ENCODE data around the gene SYT17.

Gene SYT17

DNA sequence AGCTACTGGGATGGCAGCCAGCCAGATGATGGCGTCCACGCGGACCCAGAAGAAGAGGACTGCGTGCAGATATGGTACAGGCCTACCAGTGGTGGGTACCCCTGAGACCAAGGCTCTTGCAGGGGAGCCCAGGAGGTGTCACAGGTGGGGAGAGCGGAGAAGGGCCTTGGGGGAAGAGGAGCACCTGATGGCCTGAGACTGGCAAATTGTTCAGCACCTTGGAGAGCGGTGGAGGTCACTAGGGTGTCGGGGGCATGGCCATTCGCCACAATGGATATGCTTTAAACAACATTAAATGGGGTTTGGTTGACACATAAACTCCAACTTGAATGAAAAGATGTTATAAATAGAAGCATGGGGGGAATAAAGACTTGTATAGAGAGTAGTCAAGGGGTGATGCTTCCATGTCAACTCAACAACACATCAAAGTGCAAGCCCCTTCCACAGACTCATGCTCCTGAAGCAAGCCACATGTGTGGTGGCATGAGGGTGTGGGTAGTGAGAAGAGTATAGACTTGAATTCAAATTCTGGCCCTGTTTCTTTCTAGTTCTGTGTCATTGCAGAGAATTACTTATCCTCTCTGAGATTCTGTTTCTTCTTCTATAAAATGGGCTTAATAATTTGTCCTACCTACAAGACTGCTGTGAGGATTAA is 139.7 kb downstream of the SYT17 start:
- DNase-seq: no peak

DNA sequence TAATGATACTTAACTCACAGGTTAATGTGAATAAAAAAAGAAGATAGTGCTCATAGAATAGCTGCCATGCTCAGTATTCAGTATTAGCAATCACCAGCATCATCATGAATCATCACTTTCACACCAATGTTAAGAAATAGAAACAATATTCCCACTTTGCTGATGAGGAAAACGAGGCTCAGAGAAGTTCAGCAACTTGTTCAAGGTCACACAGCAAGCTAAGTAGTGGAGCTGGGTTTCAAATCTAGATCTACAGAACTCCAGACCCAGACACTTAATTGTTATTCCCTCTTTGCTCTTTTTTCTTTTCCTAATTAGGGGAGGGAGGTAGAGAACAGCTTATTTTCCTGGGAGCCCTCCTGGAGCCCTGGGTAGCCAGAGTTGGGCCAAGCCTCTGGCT is 140.4 kb downstream of the SYT17 start:
- no peak for DNase-seq

DNA sequence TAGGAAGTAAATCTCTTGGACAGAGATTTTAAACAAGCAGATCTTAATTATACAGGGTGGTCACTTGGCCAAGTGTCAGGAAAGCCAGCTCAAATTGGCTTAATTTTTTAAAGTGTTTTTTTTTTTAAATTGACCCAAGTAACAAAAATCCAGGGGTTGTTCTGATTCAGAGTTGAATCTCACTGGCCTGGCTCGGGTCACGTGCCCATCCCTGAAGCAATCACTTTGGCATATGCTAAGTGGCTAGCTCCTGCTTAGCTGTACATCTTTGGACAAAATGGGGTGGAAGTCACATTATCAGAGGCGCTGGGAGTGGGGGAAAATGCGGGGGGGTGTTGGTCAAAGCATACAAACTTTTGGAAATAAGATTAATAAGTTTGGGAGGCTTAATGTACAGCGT is 141.1 kb downstream of the SYT17 start:
- DNase-seq: no peak

DNA sequence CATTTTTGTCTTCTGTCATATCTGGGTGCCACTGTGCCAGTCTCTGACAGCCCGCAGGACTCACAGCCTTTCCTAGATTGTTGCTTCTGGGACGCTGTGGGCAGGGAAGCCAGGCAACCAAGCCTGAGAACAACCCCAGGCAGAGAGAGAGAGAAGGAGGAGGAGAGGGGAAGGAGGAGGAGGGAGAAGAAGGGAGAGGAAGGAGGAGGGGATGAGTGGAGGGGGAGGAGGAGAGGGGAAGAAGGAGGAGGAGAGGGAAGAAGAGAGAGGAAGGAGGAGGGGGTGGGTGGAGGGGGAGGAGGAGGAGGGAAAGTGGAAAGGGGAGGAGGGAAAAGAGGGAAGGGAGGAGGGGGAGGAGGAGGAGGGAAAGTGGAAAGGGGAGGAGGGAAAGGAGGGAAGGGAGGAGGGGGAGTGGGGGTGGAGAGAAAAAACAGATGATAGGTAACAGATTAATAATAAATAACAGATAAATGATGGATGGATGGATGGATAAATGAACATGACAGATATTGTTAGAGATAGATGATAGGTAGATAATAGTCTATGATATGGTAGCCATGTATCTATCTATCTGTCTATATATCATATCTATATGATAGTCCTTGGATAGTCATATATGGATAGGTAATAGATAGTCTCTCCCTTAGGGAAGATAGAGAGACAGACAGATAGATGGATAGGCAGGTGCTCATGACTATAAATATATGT is 146.8 kb downstream of the SYT17 start:
- no peak for DNase-seq

DNA sequence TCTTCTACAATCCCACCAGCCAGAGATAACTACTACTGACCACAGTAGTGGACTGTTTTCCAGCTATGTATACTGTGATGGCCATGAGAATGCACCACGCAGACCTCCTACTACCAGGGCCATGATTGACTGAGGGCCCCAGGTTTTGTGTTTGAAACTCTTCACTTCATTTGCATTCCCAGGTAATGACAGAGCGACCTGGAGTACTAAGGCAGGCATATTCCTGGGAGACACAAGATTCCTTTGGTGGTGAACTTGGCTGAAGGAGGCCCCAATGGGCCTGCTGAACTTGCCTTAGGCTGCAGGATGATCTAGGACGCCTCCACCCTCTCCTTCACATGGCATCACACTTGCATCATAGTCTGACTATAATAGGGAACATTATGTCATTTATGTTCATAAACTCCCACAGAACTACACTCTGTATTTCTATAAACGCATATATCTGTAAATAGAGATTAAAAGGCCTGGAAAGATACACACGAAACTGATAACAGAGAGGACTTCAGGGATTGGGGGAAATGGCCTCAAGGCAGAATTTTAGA is 147.9 kb downstream of the SYT17 start:
- no peak for DNase-seq

DNA sequence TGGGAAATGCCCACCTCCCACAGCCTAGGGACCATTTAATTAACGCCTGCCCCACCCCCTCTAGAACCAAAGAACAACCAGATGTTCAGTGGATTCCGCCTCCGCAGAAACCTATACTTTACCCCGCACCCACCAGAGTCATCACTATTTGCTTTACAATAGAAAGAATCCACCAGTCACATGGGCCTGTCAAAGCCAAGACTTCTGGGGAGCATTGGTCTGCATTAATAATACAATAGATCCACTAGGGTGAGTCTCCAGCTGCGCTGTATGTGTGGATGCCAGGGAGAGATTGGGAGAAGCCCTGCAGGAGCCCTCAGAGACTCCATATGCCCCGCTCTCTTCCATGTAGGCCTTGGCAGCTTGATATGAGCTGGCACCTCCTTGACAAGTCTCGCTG is 148.8 kb downstream of the SYT17 start:
- DNase-seq: no peak

Measured in NCI-H510A treated with DMSO at 0.1 percent for 48 hours (cell line).